Spleen (tissue), 7 donors: ENCODE results near the gene NFS1.

Experiments
- CTCF ChIP-seq, 11 experiments: fragments of 200-600 bp in 7 of 11; fragments of 450-650 bp in 4 of 11; sonication (generic) in 4 of 11; IDR thresholded peaks in 8 of 11; conservative IDR thresholded peaks in 3 of 11; 1 replicate in 7 of 11; 2 replicates in 4 of 11; pipeline versions ENCODE4 v1.4.0 to v1.8.0; 2016 to 2021; ENCODE audit warnings: antibody characterized with exemption in 11 of 11, inconsistent platforms in 4 of 11, mild to moderate bottlenecking in 1 of 11
- POLR2AphosphoS5 ChIP-seq, 3 donors: sonication (generic); formaldehyde crosslinking; IDR thresholded peaks; one replicate each; pipeline ENCODE4 v1.5.1; 2017; ENCODE audit warnings: antibody characterized with exemption in 3 of 3
- donor health status: DM: no; HTN: no; CAD: no; lungs with moderate emphysema.
- donor health status: DM: no; HTN: no; CAD: no.
- donor health status: DM: no; HTN: no; CAD: no.

- no peak for TF ChIP-seq POLR2AphosphoS5 (IDR thresholded peaks at IDR 0.05)
- TF ChIP-seq CTCF (IDR thresholded peaks at IDR 0.05 in 8 of 11, conservative IDR thresholded peaks at IDR 0.05 in 3 of 11), result no peak
Observed at GRCh38 chr20:35643045-35643444, 56.1 kb downstream of the NFS1 start.
